Stimulated activated naive CD8-positive, alpha-beta T cell treated with anti-CD3 and anti-CD28 coated beads, Interleukin-15, amount 100 ng/mL, for 72 hours (primary cell): Measurements from ENCODE around the gene AGTRAP.

Source experiments
- ATAC-seq: fragments of 150-1000 bp; cut with Tn5 transposase; 2 replicates; pipeline ENCODE4 v1.10.0; 2021; ENCODE audit warnings: mild to moderate bottlenecking, moderate library complexity
- DNase-seq, 2 donors: peaks; one replicate each; pipeline ENCODE4 v3.0.0; 2021 to 2022
- H3K27ac Mint-ChIP-seq, 2 donors: one replicate each; pipeline ENCODE4 v1.8.0; 2022; ENCODE audit warnings: mild to moderate bottlenecking in 2 of 2, mixed read lengths in 2 of 2, moderate library complexity in 2 of 2
- H3K27me3 Mint-ChIP-seq: one replicate; pipeline ENCODE4 v1.8.0; 2022; ENCODE audit warnings: mixed read lengths
- H3K4me1 Mint-ChIP-seq: one replicate; pipeline ENCODE4 v1.8.0; 2022; ENCODE audit warnings: mild to moderate bottlenecking, mixed read lengths
- H3K4me3 Mint-ChIP-seq, 2 donors: one replicate each; pipeline ENCODE4 v1.8.0; 2022; ENCODE audit warnings: mild to moderate bottlenecking in 2 of 2, mixed read lengths in 2 of 2, moderate library complexity in 1 of 2
- H3K9me3 Mint-ChIP-seq, 2 donors: one replicate each; pipeline ENCODE4 v1.8.0; 2022; ENCODE audit warnings: mixed read lengths in 2 of 2

Gene AGTRAP

GRCh38 chr1:11701981-11702803 lies 33.7 kb upstream of the AGTRAP start:
- Mint-ChIP-seq H3K27me3 (peaks cover 8% of the 10 kb centered on the region), H3K27ac (no peak overlapping the region)
- no peak for ATAC-seq

GRCh38 chr1:11703357-11704193 lies 32.4 kb upstream of the AGTRAP start:
- ATAC-seq = no peak
- H3K4me1 Mint-ChIP-seq = peaks cover 9% of the 10 kb centered on the region
- DNase-seq = no peak
- H3K9me3 Mint-ChIP-seq = no peaks in the 10 kb centered on the region
- H3K27ac Mint-ChIP-seq = no peak overlapping the region
- no peak overlapping the region for H3K4me3 Mint-ChIP-seq
- H3K27me3 Mint-ChIP-seq = peaks cover 16% of the 10 kb centered on the region

More at GRCh38 chr1:11701981-11702803, 33.7 kb upstream of the AGTRAP start:
- no peaks in the 10 kb centered on the region for H3K9me3 Mint-ChIP-seq
- H3K4me1 Mint-ChIP-seq = peaks cover 18% of the 10 kb centered on the region
- DNase-seq = no peak
- no peak overlapping the region for H3K4me3 Mint-ChIP-seq

GRCh38 chr1:11704194-11704529 lies 31.8 kb upstream of the AGTRAP start:
- H3K4me3 Mint-ChIP-seq = no peak overlapping the region
- no peak for DNase-seq
- no peak overlapping the region for H3K27ac Mint-ChIP-seq
- H3K9me3 Mint-ChIP-seq = no peaks in the 10 kb centered on the region
- H3K4me1 Mint-ChIP-seq = peaks cover 14% of the 10 kb centered on the region
- peaks cover 16% of the 10 kb centered on the region for H3K27me3 Mint-ChIP-seq
- no peak for ATAC-seq

- DNase-seq (no peak), ATAC-seq (no peak)
- Mint-ChIP-seq H3K4me3 (no peak overlapping the region), H3K9me3 (no peaks in the 10 kb centered on the region), H3K4me1 (peaks cover 17% of the 10 kb centered on the region), H3K27me3 (peaks cover 16% of the 10 kb centered on the region), H3K27ac (no peak overlapping the region)
Measured at GRCh38 chr1:11704691-11705475, 31.1 kb upstream of the AGTRAP start.

- no peak for ATAC-seq
- peaks cover 16% of the 10 kb centered on the region for H3K27me3 Mint-ChIP-seq
- no peak overlapping the region for H3K27ac Mint-ChIP-seq
- peaks cover 17% of the 10 kb centered on the region for H3K4me1 Mint-ChIP-seq
- no peaks in the 10 kb centered on the region for H3K9me3 Mint-ChIP-seq
- DNase-seq = no peak
- H3K4me3 Mint-ChIP-seq = no peak overlapping the region
Measured at GRCh38 chr1:11705596-11705995, 30.3 kb upstream of the AGTRAP start.

- H3K4me3 Mint-ChIP-seq = no peak overlapping the region
- ATAC-seq (no peak), DNase-seq (no peak)
- peaks cover 17% of the 10 kb centered on the region for H3K4me1 Mint-ChIP-seq
- no peaks in the 10 kb centered on the region for H3K9me3 Mint-ChIP-seq
- no peak overlapping the region for H3K27ac Mint-ChIP-seq
- H3K27me3 Mint-ChIP-seq = peaks cover 16% of the 10 kb centered on the region
Measured at GRCh38 chr1:11706292-11706691, 29.6 kb upstream of the AGTRAP start.

GRCh38 chr1:11707621-11708276 lies 28.2 kb upstream of the AGTRAP start:
- H3K4me1 Mint-ChIP-seq = peaks cover 17% of the 10 kb centered on the region
- peak overlapping the region in 1 of 2 donors; percentile 40 for H3K27ac Mint-ChIP-seq
- no peaks in the 10 kb centered on the region for H3K9me3 Mint-ChIP-seq
- no peak overlapping the region for H3K4me3 Mint-ChIP-seq
- H3K27me3 Mint-ChIP-seq = peaks cover 16% of the 10 kb centered on the region
- ATAC-seq = no peak
- DNase-seq = no peak

- Mint-ChIP-seq H3K4me3 (no peak overlapping the region), H3K9me3 (no peaks in the 10 kb centered on the region), H3K27ac (no peak overlapping the region), H3K27me3 (peaks cover 16% of the 10 kb centered on the region), H3K4me1 (peaks cover 9% of the 10 kb centered on the region)
- no peak for DNase-seq
- ATAC-seq = no peak
Measured at GRCh38 chr1:11708554-11709350, 27.2 kb upstream of the AGTRAP start.

- H3K27me3 Mint-ChIP-seq = peaks cover 7% of the 10 kb centered on the region
- no peak overlapping the region for H3K27ac Mint-ChIP-seq
- ATAC-seq = no peak
- H3K4me1 Mint-ChIP-seq = peaks cover 9% of the 10 kb centered on the region
- no peak overlapping the region for H3K4me3 Mint-ChIP-seq
- no peak for DNase-seq
- H3K9me3 Mint-ChIP-seq = no peaks in the 10 kb centered on the region
Measured at GRCh38 chr1:11711490-11711889, 24.4 kb upstream of the AGTRAP start.

GRCh38 chr1:11712285-11712684 lies 23.7 kb upstream of the AGTRAP start:
- H3K27me3 Mint-ChIP-seq = peaks cover 7% of the 10 kb centered on the region
- peaks cover 9% of the 10 kb centered on the region for H3K4me1 Mint-ChIP-seq
- no peak overlapping the region for H3K27ac Mint-ChIP-seq
- DNase-seq = no peak
- no peak for ATAC-seq
- H3K4me3 Mint-ChIP-seq = no peak overlapping the region
- no peaks in the 10 kb centered on the region for H3K9me3 Mint-ChIP-seq

- H3K27ac Mint-ChIP-seq = peak overlapping the region in 1 of 2 donors; percentile 12
- H3K9me3 Mint-ChIP-seq = no peaks in the 10 kb centered on the region
- no peak for ATAC-seq
- DNase-seq = no peak
- H3K4me3 Mint-ChIP-seq = no peak overlapping the region
- no peaks in the 10 kb centered on the region for H3K27me3 Mint-ChIP-seq
- peaks cover 9% of the 10 kb centered on the region for H3K4me1 Mint-ChIP-seq
Measured at GRCh38 chr1:11713095-11713494, 22.8 kb upstream of the AGTRAP start.

GRCh38 chr1:11714831-11715575 lies 20.9 kb upstream of the AGTRAP start:
- H3K4me1 Mint-ChIP-seq = peaks cover 11% of the 10 kb centered on the region
- peak overlapping the region in 1 of 2 donors; percentile 59 for H3K27ac Mint-ChIP-seq
- H3K9me3 Mint-ChIP-seq = no peaks in the 10 kb centered on the region
- ATAC-seq (no peak), DNase-seq (no peak)
- H3K4me3 Mint-ChIP-seq = no peak overlapping the region
- H3K27me3 Mint-ChIP-seq = no peaks in the 10 kb centered on the region

- ATAC-seq = peak; percentile 87
- peak overlapping the region; percentile 75 to 95 for H3K27ac Mint-ChIP-seq
- H3K4me1 Mint-ChIP-seq = peaks cover 17% of the 10 kb centered on the region
- H3K27me3 Mint-ChIP-seq = no peaks in the 10 kb centered on the region
- H3K4me3 Mint-ChIP-seq = peak overlapping the region; percentile 78 to 91
- no peaks in the 10 kb centered on the region for H3K9me3 Mint-ChIP-seq
- peak; percentile 76 for DNase-seq
Measured at GRCh38 chr1:11719313-11720032, 16.5 kb upstream of the AGTRAP start.
